ENCODE measurements around the gene USP35. TPM values are rescaled to one million over a fixed set of nuclear protein-coding genes. Genes with fewer than 3 reads are reported as not detected.
"Not testable (repeated sequence)": the region's sequence is repeated elsewhere in the genome, so short reads cannot be mapped to it uniquely, and the experiment has no call there.

USP35 gene
- total RNA-seq, 4 donors from 2014 or later: 13.5 to 18.1 (median 14.3) TPM

- no peak overlapping the region for H3K4me3 ChIP-seq (replicated peaks in 1 of 3)
- intact Hi-C loops (cut with DNase I): loop anchor here (10.0 kb wide), 1 partner anchor 187 kb away; the partner anchor contains the start of gene GAB2
- 38 to 54% methylated on average over 4 of the region's 4 CpGs for WGBS, 2 donors
- peaks cover 0 to 10% of the 10 kb centered on the region in 2 donors for H3K4me1 ChIP-seq
- TF ChIP-seq, protein P1, sequence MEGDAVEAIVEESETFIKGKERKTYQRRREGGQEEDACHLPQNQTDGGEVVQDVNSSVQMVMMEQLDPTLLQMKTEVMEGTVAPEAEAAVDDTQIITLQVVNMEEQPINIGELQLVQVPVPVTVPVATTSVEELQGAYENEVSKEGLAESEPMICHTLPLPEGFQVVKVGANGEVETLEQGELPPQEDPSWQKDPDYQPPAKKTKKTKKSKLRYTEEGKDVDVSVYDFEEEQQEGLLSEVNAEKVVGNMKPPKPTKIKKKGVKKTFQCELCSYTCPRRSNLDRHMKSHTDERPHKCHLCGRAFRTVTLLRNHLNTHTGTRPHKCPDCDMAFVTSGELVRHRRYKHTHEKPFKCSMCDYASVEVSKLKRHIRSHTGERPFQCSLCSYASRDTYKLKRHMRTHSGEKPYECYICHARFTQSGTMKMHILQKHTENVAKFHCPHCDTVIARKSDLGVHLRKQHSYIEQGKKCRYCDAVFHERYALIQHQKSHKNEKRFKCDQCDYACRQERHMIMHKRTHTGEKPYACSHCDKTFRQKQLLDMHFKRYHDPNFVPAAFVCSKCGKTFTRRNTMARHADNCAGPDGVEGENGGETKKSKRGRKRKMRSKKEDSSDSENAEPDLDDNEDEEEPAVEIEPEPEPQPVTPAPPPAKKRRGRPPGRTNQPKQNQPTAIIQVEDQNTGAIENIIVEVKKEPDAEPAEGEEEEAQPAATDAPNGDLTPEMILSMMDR (IDR thresholded peaks at IDR 0.05): no peak
- no peak for TF ChIP-seq POLR2A (IDR thresholded peaks at IDR 0.05)
- no peaks in the 10 kb centered on the region for H3K27me3 ChIP-seq
- peak; percentile 12 to 20 for DNase-seq
- no peaks in the 10 kb centered on the region for H3K9me3 ChIP-seq
- peaks cover 11 to 13% of the 10 kb centered on the region in 2 donors for H3K36me3 ChIP-seq
- H3K27ac ChIP-seq: no peak overlapping the region
Measured at GRCh38 chr11:78227921-78228320, 39.2 kb downstream of the USP35 start.

DNA sequence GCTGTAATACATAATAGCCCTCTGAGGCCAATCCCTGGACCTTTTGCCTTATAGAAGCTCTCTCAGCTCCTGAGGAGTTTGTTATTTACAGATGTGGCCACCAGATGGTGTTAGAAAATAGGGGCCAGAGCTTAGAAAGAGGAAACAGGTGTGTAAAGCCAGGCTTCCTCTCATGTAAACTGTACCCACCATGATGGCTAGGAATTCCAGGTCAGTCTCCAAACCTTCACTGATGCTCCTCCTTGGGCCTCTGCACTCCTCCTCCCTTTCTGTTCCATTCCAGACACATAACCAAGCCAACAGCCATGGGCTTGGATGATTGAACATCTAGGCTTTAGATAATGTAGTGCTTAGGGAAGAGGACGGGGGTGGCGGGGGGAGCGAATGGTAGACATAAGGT, 39.7 kb downstream of the USP35 start:
- Histone ChIP-seq H3K36me3 (peaks cover 6 to 7% of the 10 kb centered on the region in 2 donors), H3K9me3 (no peaks in the 10 kb centered on the region), H3K4me1 (peaks cover 0 to 10% of the 10 kb centered on the region in 2 donors), H3K4me3 (replicated peaks in 1 of 3) (no peak overlapping the region), H3K27me3 (no peaks in the 10 kb centered on the region), H3K27ac (no peak overlapping the region)
- 94 to 96% methylated on average over 3 of the region's 3 CpGs for WGBS, 2 donors
- TF ChIP-seq POLR2A (IDR thresholded peaks at IDR 0.05): no peak
- TF ChIP-seq, protein P1 (IDR thresholded peaks at IDR 0.05): peak; percentile 20 to 65 (median 50)
- DNase-seq: peak in 1 of 2 donors; percentile 14
- intact Hi-C loops (cut with DNase I): loop anchor here (10.0 kb wide), 1 partner anchor 186 kb away; the partner anchor contains the start of gene GAB2

GRCh38 chr11:78229106-78229505, 40.4 kb downstream of the USP35 start:
- no peaks in the 10 kb centered on the region for H3K27me3 ChIP-seq
- H3K4me1 ChIP-seq: peaks cover 0 to 10% of the 10 kb centered on the region in 2 donors
- DNase-seq: no peak
- H3K36me3 ChIP-seq: peaks cover 2 to 4% of the 10 kb centered on the region in 2 donors
- no peak for TF ChIP-seq POLR2A (IDR thresholded peaks at IDR 0.05)
- TF ChIP-seq, protein P1 (IDR thresholded peaks at IDR 0.05): no peak
- H3K27ac ChIP-seq: no peak overlapping the region
- H3K4me3 ChIP-seq (replicated peaks in 1 of 3): no peak overlapping the region
- H3K9me3 ChIP-seq: no peaks in the 10 kb centered on the region
- intact Hi-C loops (cut with DNase I): loop anchor here (10.0 kb wide), 1 partner anchor 186 kb away; the partner anchor contains the start of gene GAB2
- 95 to 98% methylated on average over 2 of the region's 2 CpGs for WGBS, 2 donors

DNA sequence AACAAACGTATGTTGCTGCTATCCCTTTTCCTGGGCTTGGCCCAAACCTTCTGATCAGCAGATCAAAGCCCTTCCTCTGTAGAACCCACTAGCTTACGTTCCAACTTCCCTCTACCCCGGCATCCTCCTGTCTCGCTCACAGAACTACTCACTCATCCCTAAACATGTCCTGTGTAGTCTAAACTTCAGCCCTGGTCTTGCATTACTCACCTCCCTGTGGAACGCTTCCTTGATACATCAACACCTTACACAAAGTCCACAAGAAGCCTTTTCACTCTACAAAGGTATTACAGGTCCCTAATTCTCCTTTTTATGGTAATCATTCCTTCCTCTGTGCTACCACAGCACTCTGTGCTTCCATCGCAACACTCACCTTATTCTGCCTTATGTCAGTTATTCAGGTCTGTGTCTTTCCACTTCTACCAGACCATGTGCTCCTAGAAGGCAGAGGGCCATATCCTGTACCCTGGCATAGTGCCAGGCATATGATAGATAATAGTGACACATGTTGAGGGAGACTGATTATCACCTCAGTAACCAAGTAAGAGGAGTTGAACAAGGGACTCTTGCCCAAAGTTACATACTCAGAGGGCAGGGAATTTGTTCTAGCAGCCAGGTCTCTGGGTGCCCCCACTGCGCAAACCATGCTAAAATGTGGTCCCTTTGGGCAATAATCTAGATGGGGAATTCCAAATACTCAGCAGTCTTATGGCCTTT, 41.6 kb downstream of the USP35 start:
- Histone ChIP-seq H3K27me3 (no peaks in the 10 kb centered on the region), H3K27ac (no peak overlapping the region), H3K4me3 (replicated peaks in 1 of 3) (no peak overlapping the region), H3K4me1 (peaks cover 0 to 10% of the 10 kb centered on the region in 2 donors), H3K36me3 (no peaks in the 10 kb centered on the region), H3K9me3 (no peaks in the 10 kb centered on the region)
- WGBS, 2 donors: 90 to 94% methylated on average over 7 of the region's 7 CpGs
- intact Hi-C loops (cut with DNase I): no loop called here
- DNase-seq: no peak
- TF ChIP-seq, protein P1 (IDR thresholded peaks at IDR 0.05): no peak
- no peak for TF ChIP-seq POLR2A (IDR thresholded peaks at IDR 0.05)

GRCh38 chr11:78231962-78232501, 43.3 kb downstream of the USP35 start:
- no peaks in the 10 kb centered on the region for H3K36me3 ChIP-seq
- H3K4me3 ChIP-seq (replicated peaks in 1 of 3): no peak overlapping the region
- peaks cover 0 to 10% of the 10 kb centered on the region in 2 donors for H3K4me1 ChIP-seq
- H3K9me3 ChIP-seq: no peaks in the 10 kb centered on the region
- TF ChIP-seq POLR2A (IDR thresholded peaks at IDR 0.05): no peak
- TF ChIP-seq, protein P1 (IDR thresholded peaks at IDR 0.05): no peak
- no peak for DNase-seq
- no peak overlapping the region for H3K27ac ChIP-seq
- H3K27me3 ChIP-seq: no peaks in the 10 kb centered on the region
- intact Hi-C loops (cut with DNase I): no loop called here

DNA sequence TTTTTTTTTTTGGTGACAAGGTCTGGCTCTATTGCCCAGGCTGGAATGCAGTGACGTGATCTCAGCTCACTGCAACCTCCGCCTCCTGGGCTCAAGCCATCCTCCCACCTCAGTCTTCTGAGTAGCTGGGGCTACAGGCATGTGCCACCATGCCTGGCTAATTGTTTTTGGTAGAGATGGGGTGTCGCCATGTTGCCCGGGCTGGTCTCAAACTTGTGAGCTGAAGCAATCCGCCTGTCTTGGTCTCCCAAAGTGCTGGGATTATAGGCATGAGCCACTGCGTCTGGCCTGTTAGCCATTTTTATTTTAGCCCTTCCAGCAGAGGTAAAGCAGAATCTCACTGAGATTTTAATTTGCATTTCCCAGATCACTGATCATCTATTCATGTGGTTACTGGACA, 44.3 kb downstream of the USP35 start:
- intact Hi-C loops (cut with DNase I); H3K4me1 ChIP-seq: not testable (repeated sequence)
- 94 to 96% methylated on average over 6 of the region's 6 CpGs for WGBS, 2 donors

More for the DNA sequence above, 44.3 kb downstream of the USP35 start:
- H3K9me3 ChIP-seq; H3K27me3 ChIP-seq; H3K4me3 ChIP-seq (replicated peaks in 1 of 3); H3K36me3 ChIP-seq; H3K27ac ChIP-seq; DNase-seq: not testable (repeated sequence)
